Upper lobe of left lung (tissue), 6 donors: Measurements from ENCODE around the gene IPO5. TPM values are rescaled to one million over a fixed set of nuclear protein-coding genes. Genes with fewer than 3 reads are reported as not detected.

ENCODE experiments used
- ATAC-seq, 2 donors: fragments of 200-7000 bp; cut with Tn5 transposase; one replicate each; pipeline ENCODE4 v1.9.1; 2022; ENCODE audit warnings: mild to moderate bottlenecking in 2 of 2, moderate library complexity in 2 of 2; ENCODE audit not compliant: low FRiP score in 2 of 2
- DNase-seq, 2 donors: peaks; one replicate each; pipeline ENCODE4 v3.0.0-alpha.2; 2019 to 2020
- H3K27ac ChIP-seq, 4 donors: fragments of 200-600 bp; sonication (generic); one replicate each; pipeline ENCODE4 v1.5.1; 2016 to 2019
- H3K27me3 ChIP-seq, 4 donors: fragments of 200-600 bp; sonication (generic); one replicate each; pipeline ENCODE4 v1.5.1; 2017 to 2019
- H3K36me3 ChIP-seq, 4 donors: fragments of 200-600 bp; sonication (generic); one replicate each; pipeline ENCODE4 v1.5.1; 2016 to 2019
- H3K4me1 ChIP-seq, 4 donors: fragments of 200-600 bp; sonication (generic); one replicate each; pipeline ENCODE4 v1.5.1; 2018 to 2019
- H3K4me3 ChIP-seq, 4 donors: fragments of 200-600 bp; sonication (generic); one replicate each; pipeline ENCODE4 v1.5.1; 2017 to 2019; ENCODE audit warnings: mild to moderate bottlenecking in 2 of 4, moderate library complexity in 1 of 4
- H3K9me3 ChIP-seq, 4 donors: fragments of 200-600 bp; sonication (generic); one replicate each; pipeline ENCODE4 v1.5.1; 2018 to 2019
- CTCF ChIP-seq, 6 experiments: fragments of 450-650 bp in 4 of 6; fragments of 200-600 bp in 2 of 6; sonication (generic) in 2 of 6; IDR thresholded peaks; one replicate each; pipeline ENCODE4 v1.5.1; 2016 to 2019; ENCODE audit warnings: antibody characterized with exemption in 6 of 6
- EP300 ChIP-seq, 4 donors: sonication (generic); formaldehyde crosslinking; IDR thresholded peaks; one replicate each; pipeline ENCODE4 v1.5.1; 2017; ENCODE audit warnings: antibody characterized with exemption in 4 of 4, control low read depth in 2 of 4
- POLR2A ChIP-seq, 4 donors: fragments of 450-650 bp; IDR thresholded peaks; one replicate each; pipeline ENCODE4 v1.5.1; 2016 to 2017; ENCODE audit warnings: antibody characterized with exemption in 4 of 4, mild to moderate bottlenecking in 2 of 4
- POLR2AphosphoS5 ChIP-seq, 2 donors: sonication (generic); formaldehyde crosslinking; IDR thresholded peaks; one replicate each; pipeline ENCODE4 v1.5.1; 2017; ENCODE audit warnings: antibody characterized with exemption in 2 of 2
- WGBS, 2 donors: methylation state at CpG; one replicate each; pipeline ENCODE4 v1.1.5; 2017 to 2018; 5-methylcytosine and 5-hydroxymethylcytosine counted together
- small RNA-seq, 4 donors: library from RNA; depleted of rRNA; stranded (forward); fragments of <200 nt; gene quantifications; one replicate each; pipeline ENCODE3, GENCODE V24; 2016
- total RNA-seq, 6 donors: library from RNA; depleted of rRNA in 4 of 6; stranded (reverse); fragments of >200 nt in 4 of 6; gene quantifications; one replicate each; pipeline versions ENCODE4 v1.1.0 to v1.2.1, GENCODE V29; 2016 to 2021
- donor health status: DM: no; HTN: no; CAD: no; lungs with moderate emphysema.
- donor health status: DM: no; HTN: yes; CAD: no; lungs with severe emphysema.

Gene IPO5
- total RNA-seq, 6 donors from 2014 or later: 35.8 to 127 (median 75.6) TPM

DNA sequence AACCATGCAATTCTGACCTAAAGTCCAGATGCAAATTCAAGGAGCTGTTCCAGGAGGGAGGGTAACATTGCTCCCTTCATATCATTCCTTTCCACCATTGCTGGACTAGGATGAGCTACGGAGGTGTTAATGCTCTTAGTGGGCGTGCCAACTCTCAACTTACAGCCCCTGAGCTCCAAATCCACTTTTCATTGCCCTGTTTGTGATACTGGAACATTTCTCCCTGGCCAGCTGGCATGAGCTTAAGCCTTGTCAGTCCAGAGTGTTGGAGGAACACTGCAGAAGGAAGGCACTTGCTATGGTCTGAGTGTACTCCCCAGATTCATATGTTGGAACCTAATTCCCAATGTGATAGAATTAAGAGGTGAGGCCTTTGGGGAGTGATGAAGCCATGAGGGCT is 119.0 kb downstream of the IPO5 start:
- WGBS, 2 donors: 79 to 88% methylated on average over 2 of the region's 2 CpGs
- no peak overlapping the region for H3K27ac ChIP-seq
- no peaks in the 10 kb centered on the region for H3K9me3 ChIP-seq
- H3K4me1 ChIP-seq: no peaks in the 10 kb centered on the region
- H3K27me3 ChIP-seq: no peaks in the 10 kb centered on the region
- ATAC-seq (no peak), DNase-seq (no peak)
- no peaks in the 10 kb centered on the region for H3K36me3 ChIP-seq
- TF ChIP-seq EP300 (IDR thresholded peaks at IDR 0.05): no peak
- TF ChIP-seq CTCF (IDR thresholded peaks at IDR 0.05): no peak
- TF ChIP-seq POLR2A (IDR thresholded peaks at IDR 0.05): no peak
- no peak for TF ChIP-seq POLR2AphosphoS5 (IDR thresholded peaks at IDR 0.05)
- no peak overlapping the region for H3K4me3 ChIP-seq

Small RNA genes lying within 50 kb of the gene (small RNA-seq; reads per million reads assigned to genes)
- 0 reads per million in 4 donors for gene FTLP8

Other genes starting within 250 kb of the IPO5 start
- gene FARP1, start 189.4 kb downstream of the IPO5 start, total RNA-seq: 100 to 1,000 TPM in 2 of 6 donors, 10 to 100 TPM in 4; 65.7 to 111 (median 91.8) TPM
- not detected for gene RNF113B, start 223.6 kb downstream of the IPO5 start, total RNA-seq